HG03342 (cell line): ENCODE data around the gene EMC10.

Experiments
- ATAC-seq: cut with Tn5 transposase; IDR thresholded peaks from one replicate; pipeline ENCODE4 v1.9.1; 2021; ENCODE audit warnings: mild to moderate bottlenecking, moderate library complexity; ENCODE audit not compliant: unreplicated experiment

EMC10 gene

DNA sequence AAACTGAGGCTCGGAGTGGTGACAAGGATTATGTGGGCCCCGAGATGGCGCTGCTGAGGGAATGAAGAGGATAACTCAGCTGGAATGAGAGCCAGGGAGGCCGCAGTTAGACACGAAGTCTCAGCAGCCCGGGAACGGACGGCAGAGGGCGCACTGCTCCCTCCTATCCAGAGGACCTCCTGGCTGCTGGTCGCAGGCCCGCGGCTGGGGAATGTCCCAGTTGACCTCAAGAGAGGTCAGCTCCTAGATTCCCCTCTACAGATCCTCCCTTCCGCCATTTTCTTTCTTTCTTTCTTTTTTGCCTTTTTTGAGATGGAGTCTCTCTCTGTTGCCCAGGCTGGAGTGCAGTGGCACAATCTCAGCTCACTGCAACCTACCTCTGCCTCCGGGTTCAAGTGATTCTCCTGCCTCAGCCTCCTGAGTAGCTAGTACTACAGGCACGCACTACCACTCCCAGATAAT lies 61.5 kb downstream of the EMC10 start:
- ATAC-seq = no peak
